Measurements from ENCODE around the gene COL15A1.

The COL15A1 gene

GRCh38 chr9:98962861-98963260 lies 19.2 kb downstream of the COL15A1 start:
- no peak for TF ChIP-seq ZFX (IDR thresholded peaks at IDR 0.05; ENCODE audit: borderline replicate concordance)
- TF ChIP-seq CTCF (IDR thresholded peaks at IDR 0.05), result no peak
- H3K27ac ChIP-seq, result no peak overlapping the region

GRCh38 chr9:98964201-98964600 lies 20.5 kb downstream of the COL15A1 start:
- H3K27ac ChIP-seq, result no peak overlapping the region
- TF ChIP-seq ZFX (IDR thresholded peaks at IDR 0.05; ENCODE audit: borderline replicate concordance) (no peak), CTCF (IDR thresholded peaks at IDR 0.05) (no peak)

GRCh38 chr9:98964911-98965336 lies 21.2 kb downstream of the COL15A1 start:
- no peak overlapping the region for H3K27ac ChIP-seq
- TF ChIP-seq CTCF (IDR thresholded peaks at IDR 0.05) (no peak), ZFX (IDR thresholded peaks at IDR 0.05; ENCODE audit: borderline replicate concordance) (no peak)

GRCh38 chr9:98966676-98967075 lies 23.0 kb downstream of the COL15A1 start:
- no peak for TF ChIP-seq CTCF (IDR thresholded peaks at IDR 0.05)
- no peak for TF ChIP-seq ZFX (IDR thresholded peaks at IDR 0.05; ENCODE audit: borderline replicate concordance)

GRCh38 chr9:98967257-98967656 lies 23.6 kb downstream of the COL15A1 start:
- no peak for TF ChIP-seq ZFX (IDR thresholded peaks at IDR 0.05; ENCODE audit: borderline replicate concordance)
- no peak for TF ChIP-seq CTCF (IDR thresholded peaks at IDR 0.05)
- H3K27ac ChIP-seq, result no peak overlapping the region

More at GRCh38 chr9:98966676-98967075, 23.0 kb downstream of the COL15A1 start:
- no peak overlapping the region for H3K27ac ChIP-seq

- H3K27ac ChIP-seq, result no peak overlapping the region
- TF ChIP-seq CTCF (IDR thresholded peaks at IDR 0.05), result no peak
- no peak for TF ChIP-seq ZFX (IDR thresholded peaks at IDR 0.05; ENCODE audit: borderline replicate concordance)
Observed at GRCh38 chr9:98967680-98968079, 24.0 kb downstream of the COL15A1 start.

- no peak overlapping the region for H3K27ac ChIP-seq
- TF ChIP-seq ZFX (IDR thresholded peaks at IDR 0.05; ENCODE audit: borderline replicate concordance), result no peak
- TF ChIP-seq CTCF (IDR thresholded peaks at IDR 0.05), result no peak
Observed at GRCh38 chr9:98968601-98969337, 25.1 kb downstream of the COL15A1 start.
